Mucosa of stomach (tissue), 1 donor: Measurements from ENCODE around the gene PRSS22.

ENCODE experiments used
- H3K27me3 ChIP-seq: one replicate; pipeline ENCODE4 v1.7.0; 2013; ENCODE audit warnings: mild to moderate bottlenecking, low read length; ENCODE audit not compliant: control insufficient read depth, insufficient read depth
- H3K36me3 ChIP-seq: one replicate; pipeline ENCODE4 v1.7.0; 2013; ENCODE audit warnings: low read length; ENCODE audit not compliant: control insufficient read depth, insufficient read depth
- H3K4me1 ChIP-seq: one replicate; pipeline ENCODE4 v1.7.0; 2013; ENCODE audit warnings: mild to moderate bottlenecking, low read length; ENCODE audit not compliant: control insufficient read depth, insufficient read depth
- H3K4me3 ChIP-seq: one replicate; pipeline ENCODE4 v1.7.0; 2013; ENCODE audit warnings: low read length
- H3K9ac ChIP-seq: one replicate; pipeline ENCODE4 v1.7.0; 2013; ENCODE audit warnings: mild to moderate bottlenecking, low read length, moderate library complexity
- H3K9me3 ChIP-seq: one replicate; pipeline ENCODE4 v1.7.0; 2013; ENCODE audit warnings: mild to moderate bottlenecking, low read length, moderate library complexity; ENCODE audit not compliant: control insufficient read depth
- donor health status: Pancreatic carcinoma.

PRSS22 gene

GRCh38 chr16:2828521-2828840 lies 29.5 kb downstream of the PRSS22 start:
- H3K4me3 ChIP-seq, result no peak overlapping the region
- peaks cover 7% of the 10 kb centered on the region for H3K27me3 ChIP-seq
- no peaks in the 10 kb centered on the region for H3K9me3 ChIP-seq
- no peaks in the 10 kb centered on the region for H3K36me3 ChIP-seq
- H3K4me1 ChIP-seq, result peaks cover 49% of the 10 kb centered on the region
- no peak overlapping the region for H3K9ac ChIP-seq

GRCh38 chr16:2827831-2828520 lies 30.0 kb downstream of the PRSS22 start:
- Histone ChIP-seq H3K9me3 (no peaks in the 10 kb centered on the region), H3K9ac (no peak overlapping the region), H3K27me3 (peaks cover 7% of the 10 kb centered on the region), H3K4me1 (peaks cover 49% of the 10 kb centered on the region), H3K36me3 (no peaks in the 10 kb centered on the region), H3K4me3 (no peak overlapping the region)

- Histone ChIP-seq H3K9me3 (no peaks in the 10 kb centered on the region), H3K27me3 (peaks cover 7% of the 10 kb centered on the region), H3K4me1 (peaks cover 49% of the 10 kb centered on the region), H3K36me3 (no peaks in the 10 kb centered on the region), H3K9ac (no peak overlapping the region), H3K4me3 (no peak overlapping the region)
These were observed 30.6 kb downstream of the PRSS22 start for GRCh38 chr16:2827374-2827791.

GRCh38 chr16:2826591-2827373 lies 31.2 kb downstream of the PRSS22 start:
- Histone ChIP-seq H3K9me3 (no peaks in the 10 kb centered on the region), H3K4me1 (peaks cover 49% of the 10 kb centered on the region), H3K4me3 (no peak overlapping the region), H3K27me3 (peaks cover 7% of the 10 kb centered on the region), H3K9ac (no peak overlapping the region), H3K36me3 (no peaks in the 10 kb centered on the region)

- Histone ChIP-seq H3K4me1 (peaks cover 46% of the 10 kb centered on the region), H3K36me3 (no peaks in the 10 kb centered on the region), H3K9ac (no peak overlapping the region), H3K4me3 (no peak overlapping the region), H3K9me3 (no peaks in the 10 kb centered on the region), H3K27me3 (peaks cover 7% of the 10 kb centered on the region)
These were observed 32.1 kb downstream of the PRSS22 start for GRCh38 chr16:2825906-2826305.

- Histone ChIP-seq H3K27me3 (peaks cover 7% of the 10 kb centered on the region), H3K9ac (no peak overlapping the region), H3K4me1 (peaks cover 38% of the 10 kb centered on the region), H3K36me3 (no peaks in the 10 kb centered on the region), H3K9me3 (no peaks in the 10 kb centered on the region), H3K4me3 (no peak overlapping the region)
These were observed 32.8 kb downstream of the PRSS22 start for GRCh38 chr16:2825049-2825742.

GRCh38 chr16:2824626-2825025 lies 33.3 kb downstream of the PRSS22 start:
- Histone ChIP-seq H3K4me1 (peaks cover 33% of the 10 kb centered on the region), H3K27me3 (peaks cover 7% of the 10 kb centered on the region), H3K36me3 (no peaks in the 10 kb centered on the region), H3K4me3 (no peak overlapping the region), H3K9ac (no peak overlapping the region), H3K9me3 (no peaks in the 10 kb centered on the region)

- H3K9ac ChIP-seq, result no peak overlapping the region
- H3K4me3 ChIP-seq, result no peak overlapping the region
- H3K4me1 ChIP-seq, result peaks cover 24% of the 10 kb centered on the region
- no peaks in the 10 kb centered on the region for H3K9me3 ChIP-seq
- H3K36me3 ChIP-seq, result no peaks in the 10 kb centered on the region
- no peaks in the 10 kb centered on the region for H3K27me3 ChIP-seq
These were observed 35.5 kb downstream of the PRSS22 start for GRCh38 chr16:2822496-2822895.

- H3K27me3 ChIP-seq, result no peaks in the 10 kb centered on the region
- H3K4me1 ChIP-seq, result peaks cover 22% of the 10 kb centered on the region
- no peak overlapping the region for H3K4me3 ChIP-seq
- no peaks in the 10 kb centered on the region for H3K9me3 ChIP-seq
- no peaks in the 10 kb centered on the region for H3K36me3 ChIP-seq
- no peak overlapping the region for H3K9ac ChIP-seq
These were observed 35.8 kb downstream of the PRSS22 start for GRCh38 chr16:2822158-2822495.

- Histone ChIP-seq H3K36me3 (no peaks in the 10 kb centered on the region), H3K27me3 (no peaks in the 10 kb centered on the region), H3K9ac (no peak overlapping the region), H3K4me3 (no peak overlapping the region), H3K4me1 (peaks cover 16% of the 10 kb centered on the region), H3K9me3 (no peaks in the 10 kb centered on the region)
These were observed 36.3 kb downstream of the PRSS22 start for GRCh38 chr16:2821487-2822157.

- no peak overlapping the region for H3K4me3 ChIP-seq
- H3K4me1 ChIP-seq, result peaks cover 15% of the 10 kb centered on the region
- no peak overlapping the region for H3K9ac ChIP-seq
- no peaks in the 10 kb centered on the region for H3K36me3 ChIP-seq
- no peaks in the 10 kb centered on the region for H3K9me3 ChIP-seq
- no peaks in the 10 kb centered on the region for H3K27me3 ChIP-seq
These were observed 37.0 kb downstream of the PRSS22 start for GRCh38 chr16:2820836-2821486.
